GM12874 (cell line): ENCODE results near the gene HNRNPLL.

Experiments used
- TF ChIP-seq, protein P1 (sequence below): IDR thresholded peaks from 2 replicates; pipeline ENCODE4 v1.5.1; 2011; ENCODE audit warnings: low read depth, mild to moderate bottlenecking, control low read depth, low read length, moderate library complexity; ENCODE audit not compliant: insufficient read depth

Gene HNRNPLL

GRCh38 chr2:38517284-38517683, 85.4 kb downstream of the HNRNPLL start:
- TF ChIP-seq, protein P1, sequence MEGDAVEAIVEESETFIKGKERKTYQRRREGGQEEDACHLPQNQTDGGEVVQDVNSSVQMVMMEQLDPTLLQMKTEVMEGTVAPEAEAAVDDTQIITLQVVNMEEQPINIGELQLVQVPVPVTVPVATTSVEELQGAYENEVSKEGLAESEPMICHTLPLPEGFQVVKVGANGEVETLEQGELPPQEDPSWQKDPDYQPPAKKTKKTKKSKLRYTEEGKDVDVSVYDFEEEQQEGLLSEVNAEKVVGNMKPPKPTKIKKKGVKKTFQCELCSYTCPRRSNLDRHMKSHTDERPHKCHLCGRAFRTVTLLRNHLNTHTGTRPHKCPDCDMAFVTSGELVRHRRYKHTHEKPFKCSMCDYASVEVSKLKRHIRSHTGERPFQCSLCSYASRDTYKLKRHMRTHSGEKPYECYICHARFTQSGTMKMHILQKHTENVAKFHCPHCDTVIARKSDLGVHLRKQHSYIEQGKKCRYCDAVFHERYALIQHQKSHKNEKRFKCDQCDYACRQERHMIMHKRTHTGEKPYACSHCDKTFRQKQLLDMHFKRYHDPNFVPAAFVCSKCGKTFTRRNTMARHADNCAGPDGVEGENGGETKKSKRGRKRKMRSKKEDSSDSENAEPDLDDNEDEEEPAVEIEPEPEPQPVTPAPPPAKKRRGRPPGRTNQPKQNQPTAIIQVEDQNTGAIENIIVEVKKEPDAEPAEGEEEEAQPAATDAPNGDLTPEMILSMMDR: no peak

- TF ChIP-seq, protein P1: no peak
These were observed 86.2 kb downstream of the HNRNPLL start for GRCh38 chr2:38516526-38516925.

GRCh38 chr2:38516122-38516521, 86.6 kb downstream of the HNRNPLL start:
- TF ChIP-seq, protein P1: no peak

GRCh38 chr2:38515155-38516074, 87.3 kb downstream of the HNRNPLL start:
- TF ChIP-seq, protein P1: no peak

- TF ChIP-seq, protein P1: no peak
These were observed 88.0 kb downstream of the HNRNPLL start for GRCh38 chr2:38514603-38515154.

GRCh38 chr2:38512211-38512610, 90.5 kb downstream of the HNRNPLL start:
- TF ChIP-seq, protein P1: no peak
